Testis (tissue), 2 donors: ENCODE data around the gene FOCAD.

Experiments
- CTCF ChIP-seq, 3 experiments: fragments of 450-650 bp in 2 of 3; fragments of 200-600 bp in 1 of 3; sonication (generic) in 1 of 3; IDR thresholded peaks; one replicate each; pipeline ENCODE4 v1.5.1; 2016 to 2019; ENCODE audit warnings: antibody characterized with exemption in 3 of 3, mild to moderate bottlenecking in 2 of 3, moderate library complexity in 1 of 3
- POLR2A ChIP-seq: fragments of 450-650 bp; IDR thresholded peaks from one replicate; pipeline ENCODE4 v1.6.1; 2017; ENCODE audit warnings: antibody characterized with exemption, mild to moderate bottlenecking, moderate library complexity

DNA sequence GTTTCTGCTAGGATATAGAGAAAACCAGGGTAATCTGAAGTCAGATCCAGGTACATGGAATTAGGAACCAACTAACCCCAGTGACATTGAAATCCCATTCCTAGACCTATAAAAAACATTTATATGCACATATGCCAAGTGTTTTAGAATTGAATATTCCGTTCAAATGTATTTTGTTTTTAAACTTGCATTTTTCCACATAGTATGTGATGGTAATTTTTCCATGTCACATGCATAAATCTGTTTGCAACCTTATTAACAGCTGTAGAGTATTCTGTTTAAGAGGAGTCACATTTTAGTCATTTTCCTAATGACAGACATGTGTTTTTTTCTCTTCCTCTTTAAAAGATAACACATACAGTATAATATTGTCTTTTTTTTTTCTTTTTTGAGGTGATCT is 50.2 kb downstream of the FOCAD start:
- TF ChIP-seq CTCF (IDR thresholded peaks at IDR 0.05) (no peak), POLR2A (no peak)
